GM12878 (cell line): ENCODE results near the gene C11orf65. TPM values are rescaled to one million over a fixed set of nuclear protein-coding genes. Genes with fewer than 3 reads are reported as not detected.

Source experiments
- ATAC-seq: fragments of 200-7000 bp; cut with Tn5 transposase; 3 replicates; pipeline ENCODE4 v1.9.1; 2020; ENCODE audit warnings: mild to moderate bottlenecking, moderate library complexity
- BruUV-seq: library from RNA; stranded (reverse); fragments of 400-500 nt; replicated peaks from 2 replicates; lab custom pipeline; 2021; lab: Mats Ljungman, UMichigan
- CTCF ChIA-PET: fragments of 300-600 bp; sonication (Branson Sonifier 250); formaldehyde crosslinking; extraction: SDS; loops from one replicate; lab custom pipeline; 2021; ENCODE audit warnings: inconsistent platforms; lab: Yijun Ruan, JAX
- POLR2A ChIA-PET: fragments of 350-600 bp; formaldehyde crosslinking; extraction: SDS; loops from one replicate; lab custom pipeline; 2021; ENCODE audit warnings: inconsistent platforms; lab: Charles Lee
- RAD21 ChIA-PET: fragments of 300-600 bp; sonication (Branson Sonifier 250); formaldehyde crosslinking; loops from one replicate; lab custom pipeline; 2023; ENCODE audit warnings: antibody characterized with exemption; ENCODE audit not compliant: unreplicated experiment; lab: Charles Lee
- SMC1A ChIA-PET: fragments of 300-600 bp; sonication (Branson Sonifier 250); formaldehyde crosslinking; loops from one replicate; lab custom pipeline; 2023; ENCODE audit not compliant: unreplicated experiment, uncharacterized antibody; lab: Charles Lee
- DNase-seq: peaks from one replicate; pipeline ENCODE4 v3.0.0-alpha.2; 2011; ENCODE audit warnings: low read depth, low spot score
- FAIRE-seq: peaks from 3 replicates; lab custom pipeline; 2011; peaks lifted over from hg19 to GRCh38; lab: Jason Lieb, UNC
- H2AFZ ChIP-seq: 2 replicates; pipeline ENCODE4 v1.6.0; 2011; ENCODE audit warnings: low read depth, low read length, control low read depth; ENCODE audit not compliant: control insufficient read depth
- H3K27ac ChIP-seq: 2 replicates; pipeline ENCODE4 v1.5.1; 2011; ENCODE audit warnings: control low read depth; ENCODE audit not compliant: control insufficient read depth, insufficient read depth
- H3K27me3 ChIP-seq, 2 experiments: replicated peaks in 1 of 2; 2 replicates each; pipeline versions ENCODE4 v1.6.0 to v1.6.1; 2011; ENCODE audit warnings: low read length in 1 of 2; ENCODE audit not compliant: control insufficient read depth in 2 of 2, insufficient read depth in 2 of 2
- H3K36me3 ChIP-seq, 2 experiments: 2 replicates each; pipeline ENCODE4 v1.5.1; 2011; ENCODE audit warnings: low read length in 1 of 2; ENCODE audit not compliant: control insufficient read depth in 2 of 2, insufficient read depth in 2 of 2
- H3K4me1 ChIP-seq: 2 replicates; pipeline ENCODE4 v1.6.1; 2011; ENCODE audit warnings: mild to moderate bottlenecking, low read length, moderate library complexity, mixed read lengths; ENCODE audit not compliant: control insufficient read depth, insufficient read depth
- H3K4me2 ChIP-seq: 2 replicates; pipeline ENCODE4 v1.6.0; 2011; ENCODE audit warnings: control low read depth; ENCODE audit not compliant: control insufficient read depth, insufficient read depth
- H3K4me3 ChIP-seq: fragments of 200-600 bp; sonication (generic); 2 replicates; pipeline ENCODE4 v1.5.1; 2016
- H3K79me2 ChIP-seq: 2 replicates; pipeline ENCODE4 v1.6.0; 2011; ENCODE audit warnings: low read length; ENCODE audit not compliant: control insufficient read depth, insufficient read depth
- H3K9ac ChIP-seq: 2 replicates; pipeline ENCODE4 v1.8.0; 2011; ENCODE audit warnings: low read length, control low read depth, mixed read lengths; ENCODE audit not compliant: control insufficient read depth, insufficient read depth
- H3K9me3 ChIP-seq: replicated peaks from 3 replicates; pipeline ENCODE4 v1.5.1; 2011; ENCODE audit warnings: mild to moderate bottlenecking, low read length; ENCODE audit not compliant: control insufficient read depth, insufficient read depth
- H4K20me1 ChIP-seq: 2 replicates; pipeline ENCODE4 v1.6.0; 2011; ENCODE audit not compliant: control insufficient read depth, insufficient read depth
- BCLAF1 ChIP-seq: fragments of 450-650 bp; IDR thresholded peaks from 2 replicates; pipeline ENCODE4 v1.6.1; 2017; ENCODE audit warnings: antibody characterized with exemption, mild to moderate bottlenecking, moderate library complexity
- CHD4 ChIP-seq: fragments of 200-600 bp; sonication (generic); IDR thresholded peaks from 2 replicates; pipeline ENCODE4 v1.6.1; 2016; ENCODE audit warnings: mild to moderate bottlenecking
- DPF2 ChIP-seq: fragments of 450-650 bp; IDR thresholded peaks from 2 replicates; pipeline ENCODE4 v1.6.1; 2017; ENCODE audit warnings: mild to moderate bottlenecking
- EZH2 ChIP-seq: IDR thresholded peaks from 2 replicates; pipeline ENCODE4 v1.6.1; 2012; ENCODE audit warnings: low read depth, mild to moderate bottlenecking, control low read depth, inconsistent platforms, low read length, borderline replicate concordance; ENCODE audit not compliant: control insufficient read depth
- GATAD2B ChIP-seq: fragments of 450-650 bp; conservative IDR thresholded peaks from 2 replicates; pipeline ENCODE4 v1.6.1; 2017; ENCODE audit warnings: low read depth, mild to moderate bottlenecking, moderate library complexity
- MEF2A ChIP-seq: IDR thresholded peaks from 2 replicates; pipeline ENCODE4 v1.6.1; 2011; ENCODE audit warnings: low read depth, mild to moderate bottlenecking, low read length, moderate library complexity; ENCODE audit not compliant: insufficient read depth
- MLLT1 ChIP-seq: fragments of 450-650 bp; IDR thresholded peaks from 2 replicates; pipeline ENCODE4 v1.6.1; 2016; ENCODE audit warnings: mild to moderate bottlenecking
- NFIC ChIP-seq: IDR thresholded peaks from 2 replicates; pipeline ENCODE4 v1.6.1; 2012; ENCODE audit warnings: low read depth, mild to moderate bottlenecking, inconsistent platforms, low read length, moderate library complexity
- PRDM15 ChIP-seq: fragments of 450-650 bp; formaldehyde crosslinking; IDR thresholded peaks from 2 replicates; pipeline ENCODE4 v1.4.0; 2020; ENCODE audit warnings: mild to moderate bottlenecking, moderate library complexity
- RUNX3 ChIP-seq: IDR thresholded peaks from 2 replicates; pipeline ENCODE4 v1.6.1; 2012; ENCODE audit warnings: low read length, inconsistent platforms
- SKIL ChIP-seq: fragments of 450-650 bp; IDR thresholded peaks from 2 replicates; pipeline ENCODE4 v1.6.1; 2017; ENCODE audit warnings: mild to moderate bottlenecking, low read depth, inconsistent platforms; ENCODE audit not compliant: poor library complexity, severe bottlenecking
- SMAD1 ChIP-seq: fragments of 450-650 bp; IDR thresholded peaks from 2 replicates; pipeline ENCODE4 v1.6.1; 2018; ENCODE audit warnings: mild to moderate bottlenecking, low read depth; ENCODE audit not compliant: partially characterized antibody
- ZSCAN29 ChIP-seq: fragments of 450-650 bp; IDR thresholded peaks from 2 replicates; pipeline ENCODE4 v1.6.1; 2017; ENCODE audit warnings: mild to moderate bottlenecking, moderate library complexity
- WGBS: methylation state at CpG from one replicate; pipeline ENCODE4 v1.1.6; 2016; ENCODE audit warnings: low lambda C conversion rate; ENCODE audit not compliant: insufficient replicate concordance, insufficient coverage; ENCODE audit errors: missing lambda C conversion rate; 5-methylcytosine and 5-hydroxymethylcytosine counted together
- in situ Hi-C: fragments of 300-500 bp; cut with MboI; formaldehyde crosslinking; loops from 9 replicates; pipeline ENCODE4 v1.14.3; 2018; ENCODE audit warnings: mixed read lengths
- intact Hi-C: fragments of 100-400 bp; cut with micrococcal nuclease; formaldehyde crosslinking; loops from one replicate; pipeline ENCODE4 v1.14.2; 2022; ENCODE audit not compliant: unreplicated experiment
- polyA plus RNA-seq, 11 experiments: library from polyadenylated mRNA; depleted of rRNA in 4 of 11; unstranded in 6 of 11; stranded (reverse) in 5 of 11; fragments of >200 nt; fragmentation: Nextera tagmentation in 4 of 11; fragmentation: Illumina TruSeq in 1 of 11; extraction: Ambion mirVana in 4 of 11; extraction: Trizol in 1 of 11; gene quantifications; 1 replicate in 1 of 11; 2 replicates in 10 of 11; pipeline versions ENCODE4 v1.2.1 to v1.2.3, GENCODE V29; 2011 to 2016; ENCODE audit warnings: inconsistent platforms in 2 of 11, missing spikeins in 2 of 11, low read depth in 1 of 11
- total RNA-seq, 4 experiments: library from RNA; depleted of rRNA in 3 of 4; stranded (reverse); fragments of >200 nt in 3 of 4; fragmentation: Illumina TruSeq in 1 of 4; extraction: Trizol in 1 of 4; gene quantifications; 2 replicates each; pipeline versions ENCODE4 v1.2.1 to v1.2.3, GENCODE V29; 2013 to 2021

The C11orf65 gene
- total and polyA plus RNA-seq, 10 of the 15 experiments (the other 5 are each of a cell fraction or from before 2014, with no cell fraction given) = 0.71 to 2.0 (median 1.2) TPM

- Histone ChIP-seq H2AFZ (no peak overlapping the region), H3K27me3 (no peaks in the 10 kb centered on the region), H3K9ac (no peak overlapping the region), H3K27ac (no peak overlapping the region), H3K36me3 (peaks cover 1 to 5% of the 10 kb centered on the region in 2 experiments; a peak in 3 of 4 replicates), H3K9me3 (no peaks in the 10 kb centered on the region), H4K20me1 (no peaks in the 10 kb centered on the region), H3K4me2 (no peak overlapping the region), H3K79me2 (no peaks in the 10 kb centered on the region), H3K4me1 (no peaks in the 10 kb centered on the region), H3K4me3 (no peak overlapping the region)
- in situ Hi-C loops (no loop called here), intact Hi-C loops (loop anchor here (5.0 kb wide), 1 partner anchor 309 kb away; no protein-coding TSS in a partner anchor)
- POLR2A ChIA-PET = no interaction called here
- BruUV-seq = no TSS peak
- no peak for DNase-seq
- SMC1A ChIA-PET = interaction anchor here (0.5 to 2.5 kb wide), 4 partner anchors 10 to 322 kb away, joined by 3 to 5 read pairs (median 3); no protein-coding TSS in a partner anchor
- FAIRE-seq = no peak
- WGBS = 98% methylated on average over 2 of the region's 2 CpGs
- ATAC-seq = no peak
- CTCF ChIA-PET = no interaction called here
- RAD21 ChIA-PET = interaction anchor here (0.6 to 0.7 kb wide), 2 partner anchors 144 to 220 kb away, joined by 3 read pairs; no protein-coding TSS in a partner anchor
- TF ChIP-seq SKIL (no peak), BCLAF1 (no peak), ZSCAN29 (no peak), MEF2A (no peak), CHD4 (no peak), DPF2 (no peak), GATAD2B (no peak), NFIC (no peak), EZH2 (no peak), PRDM15 (CRISPR knock-in tag) (no peak), RUNX3 (no peak), SMAD1 (no peak), MLLT1 (no peak)
These were observed 128.6 kb downstream of the C11orf65 start for GRCh38 chr11:108338750-108339149.
